Kasumi-1 (cell line): ENCODE results near the gene HSF2BP.
"Not testable (repeated sequence)": the region's sequence is repeated elsewhere in the genome, so short reads cannot be mapped to it uniquely, and the experiment has no call there.

Source experiments
- DNase-seq, 2 experiments: peaks; one replicate each; lab custom pipeline; 2025; lab: John Stamatoyannopoulos, UW

HSF2BP gene

DNA sequence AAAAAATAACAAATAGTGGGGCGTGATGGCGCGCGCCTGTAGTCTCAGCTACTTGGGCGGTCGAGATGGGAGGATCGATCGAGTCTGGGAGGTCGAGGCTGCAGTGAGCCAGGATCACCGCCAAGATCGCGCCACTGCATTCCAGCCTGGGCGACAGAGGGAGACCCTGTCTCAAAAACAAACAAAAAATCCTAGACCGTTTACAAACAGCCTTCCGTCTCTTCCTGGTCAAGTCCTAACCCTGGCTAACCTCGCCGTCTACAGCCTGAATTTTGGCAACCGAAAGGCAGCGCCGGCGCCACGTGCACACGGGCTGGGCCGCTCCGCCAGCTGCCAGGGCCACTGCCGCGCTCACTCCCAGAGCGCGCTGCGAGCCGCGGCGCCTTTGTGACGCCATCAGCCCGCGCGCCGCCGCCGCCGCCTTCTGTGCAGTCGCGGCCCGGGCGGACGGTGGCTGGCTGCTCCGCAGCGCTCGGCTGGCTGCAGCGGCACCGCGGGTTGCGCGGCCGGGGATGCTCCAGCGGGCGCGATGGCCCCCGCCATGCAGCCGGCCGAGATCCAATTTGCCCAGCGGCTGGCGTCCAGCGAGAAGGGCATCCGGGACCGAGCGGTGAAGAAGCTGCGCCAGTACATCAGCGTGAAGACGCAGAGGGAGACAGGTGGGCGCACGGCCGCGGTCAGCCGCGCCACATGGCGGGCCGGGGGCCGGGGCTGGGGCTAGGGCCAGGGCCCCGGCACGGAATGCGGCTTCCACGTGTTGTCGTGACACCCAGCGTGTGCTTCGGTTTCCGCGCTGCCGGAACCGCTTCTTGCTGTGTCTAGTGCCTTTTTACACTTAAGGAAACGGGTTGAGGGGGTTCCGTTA is at the start of gene HSF2BP, which contains the start of gene RRP1B:
Gene HSF2BP, minus strand, starts transcription at position 353 of the 865 bp plus-strand sequence. CDS start 1,392 bp downstream, outside the sequence.
Gene RRP1B, plus strand, starts transcription at position 425 of the 865 bp plus-strand sequence. Its CDS starts 105 bp downstream, at position 530.
- DNase-seq, result peak; percentile 70 to 72

DNA sequence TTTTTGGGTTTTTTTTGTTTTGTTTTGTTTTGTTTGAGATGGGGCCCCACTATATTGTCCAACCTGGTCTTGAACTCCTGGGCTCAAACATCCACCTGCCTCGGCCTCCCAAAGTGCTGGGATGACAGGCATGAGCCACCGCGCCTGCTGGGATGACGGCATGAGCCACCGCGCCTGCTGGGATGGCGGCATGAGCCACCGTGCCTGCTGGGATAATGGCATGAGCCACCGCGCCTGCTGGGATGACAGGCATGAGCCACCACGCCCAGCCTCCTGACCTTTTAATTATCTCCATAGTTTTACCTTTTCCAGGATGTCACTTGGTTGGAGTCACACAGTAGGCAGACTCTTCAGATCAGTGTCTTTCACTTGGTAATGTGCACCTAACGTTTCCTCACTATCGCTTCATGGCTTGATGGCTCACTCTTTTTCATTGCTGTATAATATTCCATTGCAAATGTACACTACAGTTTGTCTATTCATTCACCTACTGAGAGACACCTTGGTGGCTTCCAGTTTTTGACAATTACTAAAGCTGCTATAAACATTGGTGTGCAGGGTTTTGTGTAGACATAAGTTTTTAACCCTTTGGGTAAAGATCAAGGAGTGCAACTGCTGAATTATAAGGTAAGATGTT is 49.6 kb upstream of the HSF2BP start:
- no peak for DNase-seq

DNA sequence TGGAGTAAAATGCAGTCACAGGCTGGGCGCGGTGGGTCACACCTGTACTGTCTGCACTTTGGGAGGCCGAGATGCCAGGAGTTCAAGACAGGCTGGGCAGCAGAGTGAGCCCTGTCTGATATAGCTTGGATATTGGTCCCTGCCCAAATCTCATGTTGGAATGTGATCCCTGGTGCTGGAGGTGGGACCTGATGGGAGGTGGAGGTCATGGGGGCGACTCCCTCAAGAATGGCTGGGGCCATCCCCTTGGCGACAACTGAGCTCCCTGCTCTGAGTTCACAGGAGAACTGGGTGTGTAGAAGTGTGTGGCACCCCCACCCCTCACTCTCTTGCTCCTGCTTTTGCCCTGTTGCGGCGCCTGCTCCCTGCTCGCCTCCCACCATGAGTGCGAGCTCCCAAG is 48.2 kb upstream of the HSF2BP start:
- no peak for DNase-seq

DNA sequence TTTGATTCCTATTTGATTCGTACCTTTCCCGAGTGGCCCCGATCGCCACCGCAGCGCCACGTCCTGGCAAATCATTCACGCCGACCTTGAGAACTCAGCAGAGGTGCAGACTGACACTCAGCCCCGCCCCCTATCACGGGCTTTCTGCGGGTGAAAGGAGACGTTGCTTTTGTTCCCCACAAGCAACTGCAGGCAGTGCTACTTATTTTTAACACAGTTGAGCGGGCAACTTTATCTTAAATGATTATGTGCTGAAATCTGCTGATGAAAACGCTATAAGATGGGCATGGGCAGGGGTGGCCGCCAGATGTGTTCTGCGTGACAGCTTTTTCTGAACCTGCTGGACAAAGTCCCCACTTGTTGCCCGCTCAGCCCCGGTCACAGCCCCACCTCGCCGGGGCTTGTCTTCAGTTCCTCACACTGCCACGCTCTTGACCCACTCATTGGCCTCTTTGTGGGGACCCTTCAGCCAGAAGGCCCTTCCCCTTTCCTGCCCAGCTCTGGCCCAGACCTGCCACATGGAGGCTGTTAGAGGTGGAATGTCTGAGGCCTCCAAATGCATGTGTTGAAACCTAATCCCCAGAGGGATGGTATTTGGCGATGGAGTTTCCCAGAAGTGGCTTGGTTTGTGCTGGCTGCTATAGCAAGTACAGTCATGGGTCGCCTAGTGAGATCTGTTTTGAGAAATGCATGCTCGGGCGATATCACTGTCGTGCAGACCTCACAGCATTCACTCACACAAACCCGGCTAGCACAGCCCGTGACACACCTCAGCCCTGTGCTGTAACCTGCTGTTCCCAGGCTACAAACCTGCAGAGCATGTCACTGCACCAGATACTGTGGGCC is 44.0 kb upstream of the HSF2BP start:
- DNase-seq, result no peak

DNA sequence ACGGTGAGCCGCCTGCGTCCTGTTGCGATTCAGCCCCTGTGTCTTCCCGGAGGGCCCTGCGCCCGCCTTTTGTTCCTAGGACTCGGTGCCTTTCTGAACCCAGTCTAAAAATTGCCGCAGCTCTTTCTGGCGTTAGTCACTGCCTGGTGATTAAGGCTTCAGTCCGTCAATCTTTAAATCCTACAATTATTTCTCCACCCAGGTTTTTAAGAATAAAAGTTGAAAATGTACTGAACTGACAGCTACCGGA is 43.4 kb upstream of the HSF2BP start:
- no peak for DNase-seq

DNA sequence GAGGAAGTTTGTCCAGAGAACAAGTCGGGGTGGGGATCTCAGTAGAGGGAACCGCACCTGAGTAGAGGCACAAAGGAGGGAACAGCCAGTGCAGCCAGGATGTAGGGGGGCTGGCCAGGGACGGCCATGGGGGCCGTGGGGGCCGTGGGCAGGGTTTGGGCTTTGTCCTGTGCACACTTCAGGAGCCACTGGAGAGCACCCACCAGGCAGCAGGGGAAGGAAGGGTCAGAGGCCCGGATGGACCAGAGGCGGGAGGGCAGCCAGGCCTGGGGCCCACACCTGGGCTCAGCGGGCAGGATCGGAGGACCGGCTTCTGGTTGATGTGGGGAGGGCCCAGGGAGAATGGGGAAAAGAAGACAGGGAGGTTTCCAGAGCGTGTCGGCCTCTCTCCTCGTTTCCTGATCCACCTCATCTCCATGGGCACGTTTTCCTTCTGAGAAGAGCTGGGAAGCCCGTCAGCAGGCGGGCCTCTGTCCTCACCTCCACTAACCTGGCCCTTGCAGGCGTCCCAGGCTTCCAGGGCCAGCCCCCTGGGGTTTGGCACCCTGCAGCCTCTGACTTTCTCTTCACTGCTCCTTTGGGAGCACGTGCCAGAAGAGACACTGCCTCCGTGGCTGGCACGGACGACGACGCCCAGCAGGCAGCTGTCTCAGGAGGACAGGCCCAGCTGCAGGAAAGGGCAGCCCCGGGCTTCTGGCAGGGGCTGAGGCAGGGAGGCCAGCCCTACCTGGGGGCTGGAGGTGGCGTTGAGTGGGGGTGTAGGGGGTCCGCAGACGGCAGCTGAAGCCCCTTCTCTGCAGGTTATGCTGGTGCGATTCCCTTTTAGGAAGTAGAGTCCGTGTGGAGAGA is 42.9 kb upstream of the HSF2BP start:
- DNase-seq, result no peak

DNA sequence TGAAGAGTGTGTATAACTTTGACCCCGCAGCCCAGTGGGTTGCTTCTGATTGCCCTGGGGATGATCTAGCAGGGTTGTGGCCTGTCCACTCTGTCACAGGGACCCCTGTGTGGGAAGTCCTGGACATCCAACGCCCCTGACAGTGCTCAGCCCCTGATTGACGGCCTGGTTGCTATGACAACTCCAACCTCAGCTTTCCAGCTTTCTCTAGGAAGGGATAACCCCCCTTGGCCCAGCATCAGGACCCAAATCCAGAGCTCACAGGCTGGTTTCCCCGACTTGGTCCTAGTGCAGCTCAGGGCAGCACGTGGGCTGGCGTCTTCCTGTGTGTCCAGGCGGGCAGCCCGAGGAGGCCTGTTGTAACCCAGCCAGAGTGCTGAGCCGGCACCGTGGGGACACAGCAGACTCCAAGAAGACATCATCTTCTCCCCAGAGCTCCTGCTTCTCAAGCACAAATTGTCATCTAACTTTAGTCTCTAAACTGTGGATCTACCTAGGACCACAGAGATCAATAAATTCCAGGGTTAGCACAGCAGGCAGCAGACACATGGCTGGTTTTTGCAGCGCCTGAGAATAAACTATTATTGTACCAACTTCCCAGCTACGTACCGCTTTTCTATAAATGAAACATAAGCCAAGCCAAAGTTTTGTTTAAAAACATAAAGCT is 40.8 kb upstream of the HSF2BP start:
- DNase-seq, result no peak

DNA sequence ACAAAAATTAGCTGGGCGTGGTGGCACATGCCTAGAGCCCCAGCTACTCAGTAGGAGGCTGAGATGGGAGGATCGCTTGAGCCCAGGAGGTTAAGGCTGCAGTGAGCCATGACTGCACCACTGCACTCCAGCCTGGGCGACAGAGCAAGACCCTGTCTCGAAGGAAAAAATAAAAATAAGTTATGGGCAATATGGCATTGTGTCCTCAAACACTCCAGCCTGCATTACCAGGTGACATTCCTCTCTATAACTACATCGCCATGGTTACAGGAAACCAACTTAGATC is 40.1 kb upstream of the HSF2BP start:
- not testable (repeated sequence) for DNase-seq

DNA sequence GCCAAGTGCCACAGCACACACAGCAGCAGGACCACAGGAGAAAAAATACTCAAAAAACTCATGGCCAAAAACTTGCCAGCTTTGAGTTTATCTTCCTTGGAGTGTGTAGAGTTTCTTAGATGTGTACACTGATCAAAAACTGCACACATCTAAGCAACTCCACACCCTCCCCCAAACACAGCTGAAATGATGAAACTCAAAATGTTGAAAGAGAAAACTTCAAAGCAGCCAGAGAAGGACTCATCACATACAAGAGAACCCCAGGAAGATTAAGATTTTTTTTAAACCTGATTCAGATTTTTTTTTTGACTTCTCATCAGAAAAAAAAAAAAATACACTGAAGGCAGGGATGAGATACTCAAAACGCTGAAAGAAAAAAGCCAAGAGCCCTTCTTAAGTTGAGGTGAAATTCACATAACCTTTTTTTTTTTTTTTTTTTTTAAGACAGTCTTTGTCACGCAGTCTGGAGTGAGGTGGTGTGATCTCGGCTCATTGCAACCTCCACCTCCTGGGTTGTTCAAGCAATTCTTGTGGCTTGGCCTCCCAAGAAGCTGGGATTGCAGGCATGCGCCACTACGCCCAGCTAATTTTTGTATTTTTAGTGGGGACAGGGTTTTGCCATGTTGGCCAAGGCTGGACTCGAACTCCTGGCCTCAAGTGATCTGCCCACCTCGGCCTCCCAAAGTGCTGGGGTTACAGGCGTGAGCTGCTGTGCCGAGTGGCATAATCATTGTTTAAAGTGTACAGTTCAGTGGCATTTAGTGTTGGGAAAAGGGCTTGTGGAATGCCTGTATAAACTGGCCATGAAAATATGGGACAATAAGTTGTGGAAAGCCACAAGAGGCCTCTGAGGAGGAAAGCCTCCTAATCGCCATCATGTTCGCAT is 38.7 kb upstream of the HSF2BP start:
- DNase-seq, result no peak

DNA sequence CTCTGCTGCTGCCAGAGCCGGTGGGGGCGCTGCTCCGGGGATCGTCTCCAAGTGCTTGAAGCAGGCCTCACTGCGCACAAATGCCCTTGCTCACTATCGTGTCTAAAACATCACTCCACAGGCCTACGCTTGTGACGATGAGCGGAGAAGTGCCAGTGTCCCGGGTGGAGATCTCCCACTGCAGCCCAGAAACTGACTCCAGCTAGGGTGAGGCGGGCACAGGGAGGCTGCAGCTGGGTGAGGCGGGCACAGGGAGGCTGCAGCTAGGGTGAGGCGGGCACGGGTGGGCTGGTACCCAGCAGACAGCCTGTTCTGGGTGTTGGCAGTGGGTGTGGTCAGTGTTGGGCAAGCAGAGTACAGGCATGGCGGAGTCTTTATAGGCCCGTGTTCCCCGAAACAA is 36.9 kb upstream of the HSF2BP start:
- no peak for DNase-seq

DNA sequence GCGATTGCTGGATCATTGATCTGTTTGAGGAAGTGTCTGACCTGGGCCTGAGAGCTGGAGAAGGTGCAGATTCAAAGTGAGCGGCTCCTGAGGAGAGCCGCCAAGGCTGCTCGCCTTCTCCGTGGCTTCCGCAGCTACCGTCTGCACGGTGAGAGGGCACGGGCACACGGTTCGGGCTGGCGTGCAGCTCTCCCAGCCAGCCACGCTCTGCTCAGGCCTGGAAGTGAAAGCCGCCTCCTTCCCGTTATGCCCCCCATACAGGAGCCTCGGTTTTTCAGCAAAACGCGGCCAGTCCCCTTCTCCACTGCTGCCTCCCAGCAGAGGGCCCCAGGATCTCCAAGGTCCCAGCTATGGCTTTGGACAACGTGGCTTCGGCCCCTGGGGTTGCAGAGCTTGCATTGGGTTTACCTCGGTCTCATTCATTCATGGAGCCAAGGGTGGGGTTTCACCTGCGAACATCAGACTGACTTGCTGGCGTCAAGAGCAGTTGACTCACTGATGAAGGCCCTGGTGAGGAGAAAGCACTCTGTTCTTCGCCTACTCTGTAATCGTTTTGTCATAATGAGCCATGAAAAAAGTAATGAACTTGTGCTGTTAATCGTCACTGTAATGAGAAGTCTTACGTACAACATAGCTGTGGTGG is 35.3 kb upstream of the HSF2BP start:
- DNase-seq, result no peak

DNA sequence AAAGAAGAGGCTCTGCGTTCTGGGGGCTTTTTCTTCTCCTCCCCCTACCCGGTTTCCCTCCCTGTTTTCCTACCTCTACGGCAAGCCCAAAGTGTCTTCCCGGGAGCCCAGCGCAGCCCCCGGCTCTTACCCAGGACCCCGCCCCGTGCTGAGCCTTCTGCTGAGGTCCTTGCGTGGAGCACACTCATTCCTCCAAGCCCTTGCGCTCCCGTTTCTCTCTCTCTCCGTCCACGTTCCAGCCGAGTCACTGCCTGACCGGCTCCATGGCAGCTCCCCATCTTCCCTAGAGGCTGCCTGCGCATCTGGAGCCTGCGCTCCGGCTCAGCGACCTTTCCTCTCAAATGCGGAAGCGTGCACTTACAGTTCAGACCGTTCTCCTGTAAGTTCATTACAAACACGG is 34.7 kb upstream of the HSF2BP start:
- DNase-seq, result no peak

DNA sequence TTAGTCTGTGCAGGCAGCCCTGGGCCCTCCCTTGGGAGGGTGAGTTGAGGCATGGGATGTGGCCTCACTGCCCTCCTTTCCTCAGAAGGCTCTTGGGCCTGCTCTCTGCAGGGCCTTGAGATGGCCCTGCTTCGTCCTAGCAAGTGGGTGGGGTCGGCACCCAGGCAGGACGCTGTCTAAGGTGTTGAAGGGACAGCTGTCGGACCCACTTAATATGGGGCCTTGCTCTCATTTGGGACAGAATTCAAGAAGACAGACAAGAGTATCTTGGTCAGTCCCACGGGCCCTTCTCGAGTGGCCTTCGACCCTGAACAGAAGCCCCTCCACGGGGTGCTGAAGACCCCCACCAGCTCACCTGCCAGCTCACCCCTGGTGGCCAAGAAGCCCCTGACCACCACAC is 33.7 kb upstream of the HSF2BP start:
- DNase-seq, result no peak

DNA sequence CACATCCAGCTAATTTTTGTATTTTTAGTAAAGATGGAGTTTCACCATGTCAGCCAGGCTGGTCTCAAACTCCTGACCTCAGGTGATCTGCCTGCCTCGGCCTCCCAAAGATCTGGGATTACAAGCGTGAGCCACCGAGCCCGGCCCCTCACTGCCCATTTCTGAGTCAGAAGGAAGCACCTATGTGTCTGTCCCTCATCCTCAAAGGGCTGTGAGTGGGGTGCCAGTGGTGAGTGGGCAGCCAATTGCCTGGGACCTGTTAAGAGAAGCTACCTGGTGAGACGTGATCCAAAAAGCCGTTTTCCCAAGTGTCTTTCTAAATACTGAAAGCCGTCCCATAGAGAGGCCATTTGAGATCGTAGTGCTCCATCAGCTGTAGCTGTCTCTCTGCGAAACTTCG is 32.5 kb upstream of the HSF2BP start:
- DNase-seq, result no peak

DNA sequence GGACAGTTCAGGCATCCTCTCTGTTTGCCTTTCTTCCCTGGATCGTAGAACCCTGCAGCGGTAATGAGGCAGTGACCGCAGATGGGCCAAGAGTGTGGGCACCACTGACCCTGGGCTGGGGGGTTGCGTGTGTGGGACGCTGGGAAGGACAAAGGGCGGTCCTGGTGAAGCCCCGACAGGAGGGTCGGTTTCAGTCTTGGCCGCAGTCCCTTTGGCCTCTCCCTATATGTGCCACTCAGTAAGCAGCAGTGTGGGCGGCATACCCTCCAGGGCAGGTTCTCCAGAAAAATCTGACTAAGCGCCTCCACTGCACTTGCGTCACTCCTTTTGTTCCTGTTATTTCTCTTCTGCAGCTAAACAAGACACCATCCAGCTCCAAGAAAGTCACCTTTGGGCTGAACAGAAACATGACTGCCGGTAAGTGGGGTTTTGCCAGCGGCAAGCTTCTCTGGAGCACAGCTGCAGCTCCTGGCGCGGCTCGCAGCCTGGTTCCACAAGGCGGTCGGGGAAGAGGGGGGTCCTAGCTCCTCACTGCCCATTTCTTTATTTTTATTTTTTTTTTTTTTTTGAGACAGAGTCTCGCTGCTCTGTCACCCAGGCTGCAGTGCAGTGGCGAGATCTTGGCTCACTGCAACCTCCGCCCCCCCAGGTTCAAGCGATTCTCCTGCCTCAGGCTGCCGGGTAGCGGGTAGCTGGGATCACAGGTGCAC is 32.0 kb upstream of the HSF2BP start:
- DNase-seq, result no peak

DNA sequence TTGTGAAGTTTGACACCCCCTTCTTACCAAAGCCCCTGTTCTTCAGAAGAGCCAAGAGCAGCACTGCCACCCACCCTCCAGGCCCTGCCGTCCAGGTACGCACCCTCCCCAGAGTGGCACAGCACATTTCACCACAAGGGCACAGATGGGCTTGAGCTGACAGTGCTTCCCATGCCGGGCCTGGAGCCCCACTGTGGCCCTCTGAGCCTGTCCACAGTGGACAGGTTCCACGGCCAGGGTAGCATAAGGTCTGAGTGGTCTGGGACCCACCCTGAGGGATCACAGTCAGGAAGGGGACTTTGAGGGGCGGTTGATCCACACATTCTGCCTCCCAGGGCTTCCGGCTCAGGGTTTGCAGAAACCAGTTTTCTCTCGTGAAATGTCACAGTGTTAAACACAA is 31.1 kb upstream of the HSF2BP start:
- no peak for DNase-seq

DNA sequence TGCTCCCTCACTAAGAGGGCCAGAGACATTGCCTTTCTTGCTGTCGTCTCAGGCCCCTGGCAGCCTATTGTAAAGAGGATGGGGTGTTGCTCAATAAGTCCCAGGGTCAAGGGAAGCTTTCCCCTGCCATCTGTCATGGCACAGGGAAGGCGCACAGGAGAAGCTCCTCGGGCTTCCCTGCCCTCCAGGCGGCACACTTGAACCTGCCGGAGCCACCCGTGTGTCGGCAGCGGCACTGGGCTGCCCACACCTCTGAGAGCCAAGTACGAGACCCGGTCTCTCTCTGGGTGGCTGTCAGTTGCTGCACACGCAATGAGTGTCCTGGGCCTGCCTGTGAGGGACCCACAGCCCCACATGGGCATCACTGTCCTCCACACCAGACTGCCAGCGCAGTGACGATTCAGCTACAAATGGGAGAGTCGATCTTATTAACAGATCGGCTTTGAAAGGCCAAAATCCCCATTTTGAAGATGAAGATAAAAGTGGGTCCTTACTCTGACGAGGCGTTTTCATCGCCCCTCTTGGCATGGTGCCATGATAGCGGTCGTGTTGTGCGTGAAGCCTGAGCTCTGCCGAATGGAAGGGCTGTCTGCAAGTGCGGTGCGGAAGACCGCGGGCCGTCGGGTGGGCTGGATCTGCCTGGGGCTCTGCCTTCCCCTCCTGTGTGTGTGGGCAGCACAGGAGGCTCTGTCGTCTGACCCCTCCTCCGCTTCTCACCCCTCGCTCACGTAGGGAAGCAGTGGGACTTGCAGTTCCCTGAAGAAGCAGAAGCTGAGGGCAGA is 30.5 kb upstream of the HSF2BP start:
- DNase-seq, result no peak

DNA sequence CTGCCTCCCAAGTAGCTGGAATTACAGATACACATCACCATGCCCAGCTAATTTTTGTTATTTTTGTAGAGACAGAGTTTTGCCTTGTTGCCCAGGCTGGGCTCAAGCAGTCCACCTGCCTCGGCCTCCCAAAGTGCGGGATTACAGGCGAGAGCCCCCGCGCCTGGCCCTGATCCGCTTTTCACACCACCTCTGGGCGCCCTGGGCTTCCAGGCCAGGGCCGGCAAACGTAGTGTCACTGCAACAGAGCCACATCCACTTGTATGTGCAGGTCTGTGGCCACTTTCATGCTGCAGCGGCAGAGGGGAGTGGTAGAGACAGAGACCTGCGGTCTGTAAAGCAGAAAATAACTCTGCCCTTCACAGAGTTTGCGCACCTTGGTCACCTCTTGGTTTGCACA is 29.6 kb upstream of the HSF2BP start:
- no peak for DNase-seq
